OCI-LY3 (cell line): ENCODE results near the gene FHOD3.

Experiments used
- H2AFZ ChIP-seq: fragments of 200-600, 300-600 bp; shearing (Covaris generic); 2 replicates; pipeline ENCODE4 v1.6.0; 2014; ENCODE audit warnings: antibody characterized with exemption, low read depth, low read length
- H3K27ac ChIP-seq: fragments of 200-600, 300-600 bp; sonication (generic); 2 replicates; pipeline ENCODE4 v1.5.1; 2014; ENCODE audit warnings: mild to moderate bottlenecking, low read length, moderate library complexity, mixed read lengths
- H3K27me3 ChIP-seq: fragments of 200-600, 300-600 bp; sonication (generic); 2 replicates; pipeline ENCODE4 v1.6.1; 2014; ENCODE audit warnings: low read depth, low read length, mixed read lengths
- H3K36me3 ChIP-seq: fragments of 200-600, 300-600 bp; sonication (generic); replicated peaks from 2 replicates; pipeline ENCODE3; 2014; ENCODE audit warnings: low read depth, low read length, mixed read lengths
- H3K4me1 ChIP-seq: fragments of 300-600, 200-600 bp; sonication (generic); 2 replicates; pipeline ENCODE4 v1.6.1; 2014; ENCODE audit warnings: low read length, mixed read lengths
- H3K4me2 ChIP-seq: fragments of 200-600, 300-600 bp; sonication (generic); 2 replicates; pipeline ENCODE4 v1.6.1; 2014; ENCODE audit warnings: low read length, mixed read lengths
- H3K4me3 ChIP-seq: fragments of 300-600, 200-600 bp; sonication (generic); 2 replicates; pipeline ENCODE4 v1.5.1; 2014; ENCODE audit warnings: antibody characterized with exemption, mild to moderate bottlenecking, low read length, moderate library complexity
- H3K79me2 ChIP-seq: fragments of 300-600, 200-600 bp; shearing (Covaris generic); 2 replicates; pipeline ENCODE4 v1.6.1; 2014; ENCODE audit warnings: mild to moderate bottlenecking, low read length, mixed read lengths
- H3K9ac ChIP-seq: fragments of 300-600, 200-600 bp; shearing (Covaris generic); 2 replicates; pipeline ENCODE4 v1.6.0; 2014; ENCODE audit warnings: mild to moderate bottlenecking, low read length, moderate library complexity
- H3K9me3 ChIP-seq: fragments of 200-600, 300-600 bp; shearing (Covaris generic); 2 replicates; pipeline ENCODE4 v1.6.1; 2014; ENCODE audit warnings: low read length, mixed read lengths; ENCODE audit not compliant: insufficient read depth
- H4K20me1 ChIP-seq: fragments of 200-600, 300-600 bp; sonication (generic); 2 replicates; pipeline ENCODE4 v1.6.1; 2016; ENCODE audit warnings: low read length, mixed read lengths; ENCODE audit not compliant: insufficient read depth
- CTCF ChIP-seq: fragments of 200-600, 300-600 bp; sonication (generic); IDR thresholded peaks from 2 replicates; pipeline ENCODE4 v1.5.1; 2014; ENCODE audit warnings: antibody characterized with exemption, low read length, low read depth
- EZH2phosphoT487 ChIP-seq: fragments of 200-600 bp; shearing (Covaris generic); IDR thresholded peaks from 2 replicates; pipeline ENCODE4 v1.6.1; 2018; ENCODE audit warnings: antibody characterized with exemption, mixed run types, low read depth

The FHOD3 gene

GRCh38 chr18:36389811-36390581 lies 92.5 kb downstream of the FHOD3 start:
- no peak for TF ChIP-seq CTCF
- no peak for TF ChIP-seq EZH2phosphoT487
- H3K27ac ChIP-seq, result no peak overlapping the region
- no peak overlapping the region for H2AFZ ChIP-seq
- H3K79me2 ChIP-seq, result no peaks in the 10 kb centered on the region
- no peak overlapping the region for H3K4me3 ChIP-seq
- no peaks in the 10 kb centered on the region for H3K27me3 ChIP-seq
- no peaks in the 10 kb centered on the region for H4K20me1 ChIP-seq
- H3K9me3 ChIP-seq, result no peaks in the 10 kb centered on the region
- H3K4me2 ChIP-seq, result no peak overlapping the region
- peaks cover 6% of the 10 kb centered on the region; the same call in 1 of the 2 replicates for H3K4me1 ChIP-seq
- H3K36me3 ChIP-seq, result no peaks in the 10 kb centered on the region
- no peak overlapping the region for H3K9ac ChIP-seq

DNA sequence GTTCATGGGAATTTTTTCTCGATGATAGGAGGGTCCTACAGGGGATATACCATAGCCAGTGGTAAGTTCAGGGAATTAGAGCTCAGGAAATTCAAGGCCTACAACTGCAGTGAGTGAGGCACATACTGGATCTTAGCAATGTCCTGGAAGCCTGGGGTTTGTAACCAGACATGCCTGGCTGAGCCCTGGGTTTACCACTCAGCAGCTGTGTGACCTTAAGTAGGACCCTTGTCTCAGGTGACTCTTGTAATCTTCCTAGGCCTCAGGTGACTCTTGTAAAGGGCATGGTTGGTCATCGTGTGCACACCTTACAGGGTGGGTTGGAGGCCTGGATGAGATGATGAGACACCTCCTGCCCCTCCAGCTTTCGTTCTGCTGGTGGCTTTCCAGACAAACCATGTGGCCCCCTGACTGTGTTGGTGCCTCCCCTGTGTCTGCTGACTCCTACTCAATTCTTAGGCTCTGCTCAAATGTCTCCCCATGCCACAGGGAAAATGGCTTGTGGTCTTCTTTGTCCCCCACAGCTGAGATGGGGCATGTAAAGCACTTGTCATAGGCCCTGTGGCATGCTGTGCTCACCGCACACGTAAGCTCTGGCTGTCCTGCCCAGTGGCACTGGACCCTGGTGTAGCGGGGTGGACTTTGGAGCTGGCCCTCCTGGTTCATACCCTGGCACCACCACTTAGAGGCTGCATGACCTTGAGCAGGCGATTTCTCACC lies 94.1 kb downstream of the FHOD3 start:
- H4K20me1 ChIP-seq, result no peaks in the 10 kb centered on the region
- H3K4me3 ChIP-seq, result no peak overlapping the region
- TF ChIP-seq CTCF, result no peak
- TF ChIP-seq EZH2phosphoT487, result no peak
- no peaks in the 10 kb centered on the region for H3K36me3 ChIP-seq
- H3K9ac ChIP-seq, result no peak overlapping the region
- no peak overlapping the region for H3K27ac ChIP-seq
- H2AFZ ChIP-seq, result no peak overlapping the region
- H3K9me3 ChIP-seq, result 0 out of 2 replicates have a peak, but pooled peaks cover 2% of the 10 kb centered on the region
- peaks cover 6% of the 10 kb centered on the region; the same call in 1 of the 2 replicates for H3K4me1 ChIP-seq
- H3K4me2 ChIP-seq, result no peak overlapping the region
- H3K27me3 ChIP-seq, result no peaks in the 10 kb centered on the region
- no peaks in the 10 kb centered on the region for H3K79me2 ChIP-seq

DNA sequence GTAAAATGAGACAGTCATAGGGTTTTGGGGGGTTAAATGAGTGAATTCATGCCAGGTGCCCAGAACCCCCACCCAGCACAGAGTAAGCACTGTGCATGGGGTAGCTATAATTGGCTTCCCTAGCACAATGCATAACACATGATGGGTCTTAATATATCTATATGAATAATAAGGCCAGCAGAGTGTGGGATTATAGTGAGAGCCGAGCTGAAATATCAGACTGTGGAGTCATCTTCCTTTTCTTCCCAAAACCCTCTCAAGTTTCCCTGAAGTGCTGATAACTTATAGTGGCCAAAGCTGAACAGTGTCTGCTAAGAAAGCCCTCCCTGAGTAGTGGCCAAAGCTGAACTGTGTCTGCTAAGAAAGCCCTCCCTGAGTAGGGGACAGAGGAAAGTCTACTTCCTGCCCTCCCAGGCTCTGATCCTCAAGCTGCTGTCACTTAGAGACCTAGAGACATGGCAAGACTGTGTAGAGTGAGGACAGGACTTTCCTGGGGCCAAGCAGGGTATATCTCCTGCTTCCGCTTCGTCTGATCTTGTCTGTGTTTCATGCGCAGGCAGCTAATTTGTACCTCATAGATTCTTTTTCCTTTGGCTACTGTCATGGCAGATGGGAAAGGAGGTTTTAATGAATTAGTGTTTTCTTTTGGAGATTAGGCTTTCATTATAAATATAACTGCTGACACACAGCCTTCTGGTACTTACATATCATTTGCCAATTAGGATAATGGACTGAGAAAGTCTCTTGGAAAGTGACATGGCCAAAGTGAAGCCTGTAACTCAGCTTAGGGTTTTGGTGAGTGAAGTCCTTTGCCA lies 94.9 kb downstream of the FHOD3 start:
- Histone ChIP-seq H3K4me1 (peaks cover 6% of the 10 kb centered on the region; the same call in 1 of the 2 replicates), H3K27me3 (no peaks in the 10 kb centered on the region), H3K79me2 (no peaks in the 10 kb centered on the region), H2AFZ (no peak overlapping the region), H3K9me3 (0 out of 2 replicates have a peak, but pooled peaks cover 2% of the 10 kb centered on the region), H3K9ac (no peak overlapping the region), H3K4me3 (no peak overlapping the region), H4K20me1 (no peaks in the 10 kb centered on the region), H3K4me2 (no peak overlapping the region), H3K36me3 (no peaks in the 10 kb centered on the region), H3K27ac (no peak overlapping the region)
- TF ChIP-seq CTCF (no peak), EZH2phosphoT487 (no peak)

DNA sequence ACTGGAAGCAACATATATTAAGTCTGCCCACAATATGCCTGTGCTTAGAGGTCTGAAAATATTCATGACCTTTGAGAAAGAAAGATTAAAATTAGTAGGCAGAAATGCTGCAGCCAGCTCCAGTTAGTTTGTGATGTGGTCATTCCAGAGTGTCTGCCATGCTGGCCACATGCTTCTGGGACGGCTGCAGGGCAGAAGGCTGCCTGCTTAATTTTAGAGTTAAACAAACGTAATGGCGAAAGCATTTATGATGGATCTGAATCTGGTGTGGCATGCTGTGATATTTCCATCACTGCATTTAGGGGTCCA lies 95.4 kb downstream of the FHOD3 start:
- Histone ChIP-seq H3K27me3 (no peaks in the 10 kb centered on the region), H4K20me1 (no peaks in the 10 kb centered on the region), H3K27ac (no peak overlapping the region), H3K4me3 (no peak overlapping the region), H3K79me2 (no peaks in the 10 kb centered on the region), H3K36me3 (no peaks in the 10 kb centered on the region), H3K9ac (no peak overlapping the region), H2AFZ (no peak overlapping the region), H3K4me1 (peaks cover 6% of the 10 kb centered on the region; the same call in 1 of the 2 replicates), H3K9me3 (0 out of 2 replicates have a peak, but pooled peaks cover 2% of the 10 kb centered on the region), H3K4me2 (no peak overlapping the region)
- TF ChIP-seq CTCF, result no peak
- TF ChIP-seq EZH2phosphoT487, result no peak
